ENCODE results near the gene PXMP2.
"Not testable (repeated sequence)": the region's sequence is repeated elsewhere in the genome, so short reads cannot be mapped to it uniquely, and the experiment has no call there.

Gene PXMP2

GRCh38 chr12:132672116-132672515, 15.3 kb upstream of the PXMP2 start:
- no peaks in the 10 kb centered on the region for H3K4me1 Mint-ChIP-seq (ENCODE audit: low read depth)
- peaks cover 82% of the 10 kb centered on the region for H3K36me3 Mint-ChIP-seq (ENCODE audit: low read depth)
- H3K4me3 Mint-ChIP-seq: no peak overlapping the region
- no peaks in the 10 kb centered on the region for H3K27me3 Mint-ChIP-seq
- no peak overlapping the region for H3K27ac Mint-ChIP-seq
- no peaks in the 10 kb centered on the region for H3K9me3 Mint-ChIP-seq

DNA sequence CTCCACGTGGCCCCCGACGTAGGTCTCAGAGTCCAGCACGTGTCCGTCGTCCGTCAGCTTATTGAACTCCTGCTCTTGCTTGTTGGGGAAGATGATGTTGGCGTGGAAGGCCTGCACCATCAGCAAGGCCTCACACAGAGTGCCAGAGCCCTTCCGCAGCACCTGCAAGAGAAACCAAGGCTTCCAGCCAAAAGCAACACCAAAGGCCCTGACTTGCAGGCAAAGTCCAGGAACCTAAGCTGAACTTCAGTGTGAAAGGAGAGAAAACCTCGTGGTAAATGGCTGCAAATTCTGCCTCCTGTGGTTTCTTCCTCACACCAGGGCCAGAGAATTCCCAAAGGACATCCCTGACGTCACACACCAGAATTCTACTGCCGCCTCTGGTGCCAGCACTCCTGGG, 14.7 kb upstream of the PXMP2 start:
- Mint-ChIP-seq H3K4me1 (ENCODE audit: low read depth) (no peaks in the 10 kb centered on the region), H3K27me3 (no peaks in the 10 kb centered on the region), H3K27ac (no peak overlapping the region), H3K9me3 (no peaks in the 10 kb centered on the region), H3K36me3 (ENCODE audit: low read depth) (peaks cover 83% of the 10 kb centered on the region), H3K4me3 (no peak overlapping the region)

- Mint-ChIP-seq H3K36me3 (ENCODE audit: low read depth) (peaks cover 77% of the 10 kb centered on the region), H3K4me3 (no peak overlapping the region), H3K27ac (no peak overlapping the region), H3K4me1 (ENCODE audit: low read depth) (no peaks in the 10 kb centered on the region), H3K9me3 (no peaks in the 10 kb centered on the region), H3K27me3 (no peaks in the 10 kb centered on the region)
Observed at GRCh38 chr12:132673288-132674179, 13.9 kb upstream of the PXMP2 start.

DNA sequence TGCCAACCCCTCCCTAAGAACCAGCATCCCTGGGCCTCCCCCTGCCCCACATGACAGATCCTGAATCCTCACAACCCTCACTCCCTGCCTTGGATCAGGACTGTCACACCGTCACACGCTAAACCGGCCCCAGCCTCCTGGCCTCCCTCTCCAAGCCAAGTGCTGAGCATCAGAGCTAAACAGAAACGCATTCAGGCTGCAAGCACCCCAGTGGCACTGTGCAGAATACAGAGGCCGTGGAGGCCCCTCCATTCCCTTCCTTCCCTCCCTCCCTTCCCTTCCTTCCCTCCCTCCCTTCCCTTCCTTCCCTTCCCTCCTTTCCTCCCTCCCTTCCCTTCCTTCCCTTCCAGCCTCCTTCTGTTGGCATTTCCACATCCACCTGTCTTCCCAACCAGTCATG, 12.8 kb upstream of the PXMP2 start:
- Mint-ChIP-seq H3K36me3 (ENCODE audit: low read depth) (peaks cover 77% of the 10 kb centered on the region), H3K27ac (no peak overlapping the region), H3K9me3 (no peaks in the 10 kb centered on the region), H3K27me3 (no peaks in the 10 kb centered on the region), H3K4me1 (ENCODE audit: low read depth) (no peaks in the 10 kb centered on the region), H3K4me3 (no peak overlapping the region)

- Mint-ChIP-seq H3K27me3 (no peaks in the 10 kb centered on the region), H3K27ac (no peak overlapping the region), H3K4me3 (no peak overlapping the region), H3K4me1 (ENCODE audit: low read depth) (no peaks in the 10 kb centered on the region), H3K36me3 (ENCODE audit: low read depth) (peaks cover 79% of the 10 kb centered on the region), H3K9me3 (no peaks in the 10 kb centered on the region)
Observed at GRCh38 chr12:132675757-132676432, 11.5 kb upstream of the PXMP2 start.

- Mint-ChIP-seq H3K36me3 (ENCODE audit: low read depth) (peaks cover 72% of the 10 kb centered on the region), H3K4me3 (no peak overlapping the region), H3K4me1 (ENCODE audit: low read depth) (no peaks in the 10 kb centered on the region)
Observed at GRCh38 chr12:132677492-132677891, 9.9 kb upstream of the PXMP2 start.

DNA sequence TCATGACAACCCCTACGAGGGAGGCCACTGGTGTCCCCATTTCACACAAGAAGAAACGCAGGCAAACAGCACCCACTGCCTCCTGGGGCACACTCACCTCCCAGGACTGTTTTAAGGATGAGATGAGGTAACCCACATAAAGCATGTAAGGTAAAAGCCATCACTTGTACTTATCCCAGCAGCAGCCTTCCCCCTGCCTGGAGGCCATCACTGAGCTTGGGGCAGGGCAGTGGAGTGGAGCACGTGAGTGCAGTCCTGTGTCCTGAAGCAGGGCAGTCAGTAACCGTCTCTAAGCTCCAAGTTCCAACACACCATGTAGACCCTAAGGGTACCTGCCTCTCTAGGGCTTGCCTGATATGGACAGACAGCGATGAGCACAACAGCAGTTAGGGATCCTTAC, 2.0 kb upstream of the PXMP2 start:
- Mint-ChIP-seq H3K9me3 (no peaks in the 10 kb centered on the region), H3K27ac (peak overlapping the region; percentile 24), H3K4me1 (ENCODE audit: low read depth) (peaks cover 22% of the 10 kb centered on the region), H3K4me3 (peak overlapping the region; percentile 80), H3K36me3 (ENCODE audit: low read depth) (peaks cover 12% of the 10 kb centered on the region), H3K27me3 (peaks cover 3% of the 10 kb centered on the region)

More at GRCh38 chr12:132677492-132677891, 9.9 kb upstream of the PXMP2 start:
- Mint-ChIP-seq H3K27me3 (no peaks in the 10 kb centered on the region), H3K9me3 (no peaks in the 10 kb centered on the region), H3K27ac (no peak overlapping the region)

- no peaks in the 10 kb centered on the region for H3K9me3 Mint-ChIP-seq
- H3K4me1 Mint-ChIP-seq (ENCODE audit: low read depth): peaks cover 22% of the 10 kb centered on the region
- peak overlapping the region; percentile 76 for H3K27ac Mint-ChIP-seq
- H3K36me3 Mint-ChIP-seq (ENCODE audit: low read depth): peaks cover 16% of the 10 kb centered on the region
- peak overlapping the region; percentile 80 for H3K4me3 Mint-ChIP-seq
- H3K27me3 Mint-ChIP-seq: peaks cover 3% of the 10 kb centered on the region
Observed at GRCh38 chr12:132686825-132687210, 569 bp upstream of the PXMP2 start.

- H3K27ac Mint-ChIP-seq: peak overlapping the region; percentile 31
Observed at GRCh38 chr12:132689227-132689626, 1.8 kb downstream of the PXMP2 start.

DNA sequence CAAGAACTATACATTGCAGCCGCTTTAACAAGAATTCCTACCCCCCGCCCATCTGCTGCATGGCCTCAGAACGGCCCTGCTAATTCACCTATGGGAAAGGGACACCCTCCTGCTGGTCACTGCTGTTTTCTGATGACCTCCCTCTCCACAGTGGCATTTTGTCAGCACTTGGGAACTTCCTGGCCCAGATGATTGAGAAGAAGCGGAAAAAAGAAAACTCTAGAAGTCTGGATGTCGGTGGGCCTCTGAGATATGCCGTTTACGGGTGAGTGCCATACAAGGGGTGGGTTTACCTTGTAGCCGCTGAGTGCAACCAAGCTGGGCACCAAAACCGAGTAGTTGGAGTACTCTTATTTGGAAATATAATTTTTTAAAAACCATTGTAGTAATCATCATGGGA, 2.7 kb downstream of the PXMP2 start:
- H3K4me3 Mint-ChIP-seq: peak overlapping the region; percentile 72
- peaks cover 17% of the 10 kb centered on the region for H3K4me1 Mint-ChIP-seq (ENCODE audit: low read depth)
- H3K36me3 Mint-ChIP-seq (ENCODE audit: low read depth): peaks cover 15% of the 10 kb centered on the region
- H3K27ac Mint-ChIP-seq: no peak overlapping the region
- peaks cover 3% of the 10 kb centered on the region for H3K27me3 Mint-ChIP-seq
- H3K9me3 Mint-ChIP-seq: no peaks in the 10 kb centered on the region

More at GRCh38 chr12:132689227-132689626, 1.8 kb downstream of the PXMP2 start:
- H3K9me3 Mint-ChIP-seq: no peaks in the 10 kb centered on the region
- H3K27me3 Mint-ChIP-seq: peaks cover 3% of the 10 kb centered on the region
- H3K4me3 Mint-ChIP-seq: peak overlapping the region; percentile 72
- H3K4me1 Mint-ChIP-seq (ENCODE audit: low read depth): peaks cover 18% of the 10 kb centered on the region
- H3K36me3 Mint-ChIP-seq (ENCODE audit: low read depth): peaks cover 17% of the 10 kb centered on the region

DNA sequence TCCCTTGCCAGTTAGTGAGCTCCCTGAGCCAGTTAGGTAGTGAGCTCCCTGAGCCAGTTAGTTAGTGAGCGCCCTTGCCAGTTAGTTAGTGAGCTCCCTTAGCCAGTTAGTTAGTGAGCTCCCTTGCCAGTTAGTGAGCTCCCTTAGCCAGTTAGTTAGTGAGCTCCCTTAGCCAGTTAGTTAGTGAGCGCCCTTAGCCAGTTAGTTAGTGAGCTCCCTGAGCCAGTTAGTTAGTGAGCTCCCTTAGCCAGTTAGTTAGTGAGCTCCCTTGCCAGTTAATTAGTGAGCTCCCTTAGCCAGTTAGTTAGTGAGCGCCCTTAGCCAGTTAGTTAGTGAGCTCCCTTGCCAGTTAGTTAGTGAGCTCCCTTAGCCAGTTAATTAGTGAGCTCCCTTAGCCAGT, 4.6 kb downstream of the PXMP2 start:
- not testable (repeated sequence) for H3K27ac Mint-ChIP-seq; H3K27me3 Mint-ChIP-seq; H3K4me1 Mint-ChIP-seq (ENCODE audit: low read depth); H3K4me3 Mint-ChIP-seq; H3K9me3 Mint-ChIP-seq
- H3K36me3 Mint-ChIP-seq (ENCODE audit: low read depth): peaks cover 20% of the 10 kb centered on the region

DNA sequence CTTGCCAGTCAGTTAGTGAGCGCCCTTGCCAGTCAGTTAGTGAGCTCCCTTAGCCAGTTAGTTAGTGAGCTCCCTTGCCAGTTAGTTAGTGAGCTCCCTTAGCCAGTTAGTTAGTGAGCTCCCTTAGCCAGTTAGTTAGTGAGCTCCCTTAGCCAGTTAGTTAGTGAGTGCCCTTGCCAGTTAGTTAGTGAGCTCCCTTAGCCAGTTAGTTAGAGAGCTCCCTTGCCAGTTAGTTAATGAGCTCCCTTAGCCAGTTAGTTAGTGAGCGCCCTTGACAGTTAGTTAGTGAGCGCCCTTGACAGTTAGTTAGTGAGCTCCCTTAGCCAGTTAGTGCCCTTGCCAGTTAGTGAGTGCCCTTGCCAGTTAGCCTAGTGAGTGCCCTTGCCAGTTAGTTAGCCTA, 7.5 kb downstream of the PXMP2 start:
- H3K36me3 Mint-ChIP-seq (ENCODE audit: low read depth): peaks cover 40% of the 10 kb centered on the region
- not testable (repeated sequence) for H3K4me3 Mint-ChIP-seq; H3K4me1 Mint-ChIP-seq (ENCODE audit: low read depth); H3K9me3 Mint-ChIP-seq; H3K27ac Mint-ChIP-seq; H3K27me3 Mint-ChIP-seq

GRCh38 chr12:132695431-132695830, 8.0 kb downstream of the PXMP2 start:
- no peak overlapping the region for H3K27ac Mint-ChIP-seq
- H3K27me3 Mint-ChIP-seq: no peaks in the 10 kb centered on the region
- H3K4me1 Mint-ChIP-seq (ENCODE audit: low read depth): peaks cover 3% of the 10 kb centered on the region
- peaks cover 45% of the 10 kb centered on the region for H3K36me3 Mint-ChIP-seq (ENCODE audit: low read depth)
- no peak overlapping the region for H3K4me3 Mint-ChIP-seq
- H3K9me3 Mint-ChIP-seq: no peaks in the 10 kb centered on the region

DNA sequence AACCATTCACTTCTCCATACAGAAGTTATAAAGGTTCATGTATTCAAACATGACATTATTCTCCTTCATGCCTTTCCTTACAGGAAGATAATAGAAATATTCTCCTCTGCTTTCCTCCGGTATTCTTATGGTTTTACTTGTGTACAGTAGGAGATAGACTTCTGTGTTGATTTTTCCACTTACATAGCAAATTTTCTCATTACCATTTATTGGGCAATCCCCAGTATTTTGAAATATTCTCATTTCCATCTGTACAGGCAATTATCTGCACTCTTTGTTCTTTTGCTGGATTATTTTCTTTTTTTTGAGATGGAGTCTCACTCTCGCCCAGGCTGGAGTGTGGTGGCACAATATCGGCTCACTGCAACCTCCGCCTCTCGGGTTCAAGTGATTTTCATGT, 11.0 kb downstream of the PXMP2 start:
- no peaks in the 10 kb centered on the region for H3K9me3 Mint-ChIP-seq
- no peak overlapping the region for H3K4me3 Mint-ChIP-seq
- peaks cover 4% of the 10 kb centered on the region for H3K4me1 Mint-ChIP-seq (ENCODE audit: low read depth)
- H3K27ac Mint-ChIP-seq: no peak overlapping the region
- peaks cover 44% of the 10 kb centered on the region for H3K36me3 Mint-ChIP-seq (ENCODE audit: low read depth)
- no peaks in the 10 kb centered on the region for H3K27me3 Mint-ChIP-seq

GRCh38 chr12:132700212-132700822, 12.9 kb downstream of the PXMP2 start:
- Mint-ChIP-seq H3K36me3 (ENCODE audit: low read depth) (peaks cover 57% of the 10 kb centered on the region), H3K4me1 (ENCODE audit: low read depth) (peaks cover 4% of the 10 kb centered on the region), H3K27ac (no peak overlapping the region), H3K9me3 (no peaks in the 10 kb centered on the region), H3K27me3 (no peaks in the 10 kb centered on the region), H3K4me3 (no peak overlapping the region)
